ENCODE results near the gene SFMBT1. TPM values are rescaled to one million over a fixed set of nuclear protein-coding genes. Genes with fewer than 3 reads are reported as not detected.

SFMBT1 gene
- total and polyA plus RNA-seq, 2 of the 4 experiments (the other 2 are of a cell fraction) = 1.0 to 1.8 TPM

DNA sequence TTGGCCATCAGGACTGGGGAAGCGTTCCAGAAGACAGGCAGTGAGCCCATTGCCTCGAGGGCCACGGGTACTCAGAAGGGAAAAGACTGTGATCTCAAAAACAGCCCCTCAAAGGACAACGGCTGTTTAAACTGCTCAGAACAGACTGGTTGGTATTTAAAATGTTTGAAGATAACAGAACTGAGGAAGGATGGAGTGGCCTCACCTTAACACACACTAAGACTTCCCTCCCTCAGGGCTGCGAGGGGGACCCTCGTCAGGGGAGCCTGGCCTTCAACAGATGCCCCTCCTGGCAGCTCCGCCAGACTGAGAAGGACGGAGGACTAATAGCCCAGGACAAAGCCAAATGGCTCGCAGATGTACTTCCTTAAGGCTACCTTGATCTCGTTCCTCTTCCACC, 151.1 kb downstream of the SFMBT1 start:
- Histone ChIP-seq H3K9me3 (ENCODE audit: control insufficient read depth, insufficient read depth, low read length) (no peaks in the 10 kb centered on the region), H3K4ac (ENCODE audit: low read depth, low read length) (no peak overlapping the region), H3K56ac (ENCODE audit: extremely low read depth, insufficient read depth, low read length) (no peak overlapping the region), H3K27me3 (ENCODE audit: control insufficient read depth, insufficient read depth, low read length) (no peaks in the 10 kb centered on the region), H3K4me3 (ENCODE audit: insufficient read depth, low read depth, low read length) (no peak overlapping the region), H2BK120ac (ENCODE audit: low read depth, low read length) (no peak overlapping the region), H4K91ac (ENCODE audit: insufficient read depth, low read depth, low read length) (no peak overlapping the region), H2BK20ac (ENCODE audit: low read depth, low read length) (no peak overlapping the region), H2AK5ac (ENCODE audit: low read depth, low read length) (no peak overlapping the region), H2BK15ac (ENCODE audit: low read depth, low read length) (no peak overlapping the region), H3K18ac (ENCODE audit: low read depth, low read length) (no peak overlapping the region), H3K14ac (replicated peaks; ENCODE audit: low read depth, low read length) (no peak overlapping the region), H4K8ac (ENCODE audit: low read depth in 2 of 2, low read length in 2 of 2) (no peak overlapping the region), H2AFZ (replicated peaks; ENCODE audit: low read length, poor library complexity) (no peak overlapping the region), H3K9ac (ENCODE audit: low read depth, low read length) (no peak overlapping the region), H3K9me1 (ENCODE audit: insufficient read depth, low read length) (peaks cover 17% of the 10 kb centered on the region), H3K4me1 (ENCODE audit: control insufficient read depth, insufficient read depth, low read length) (peaks cover 18% of the 10 kb centered on the region), H4K5ac (ENCODE audit: low read depth, low read length) (no peak overlapping the region), H2BK5ac (ENCODE audit: low read depth, low read length, poor library complexity, severe bottlenecking) (no peak overlapping the region), H3K23ac (ENCODE audit: low read depth, low read length) (no peak overlapping the region), H3K27ac (ENCODE audit: insufficient read depth, low read length) (no peak overlapping the region), H3K36me3 (ENCODE audit: control insufficient read depth, insufficient read depth, low read length) (no peaks in the 10 kb centered on the region), H4K20me1 (ENCODE audit: insufficient read depth, low read length) (0 out of 2 replicates have a peak, but pooled peaks cover 3% of the 10 kb centered on the region), H3K79me1 (ENCODE audit: low read depth in 1 of 2, low read length in 2 of 2) (peaks cover 23 to 62% of the 10 kb centered on the region in 2 experiments), H3K4me2 (ENCODE audit: low read depth, low read length) (no peak overlapping the region), H2AK9ac (replicated peaks; ENCODE audit: low read depth, low read length, poor library complexity) (no peak overlapping the region)
- dilution Hi-C loops (cut with HindIII; ENCODE audit: low sequenced_read_pairs, unreplicated experiment) = no loop called here
- ATAC-seq (ENCODE audit: low read depth) = no peak
- BruUV-seq (replicated peaks) = no TSS peak
- ChIA-PET POLR2A (ENCODE audit: unreplicated experiment) (no interaction called here), CTCF (no interaction called here)
- TF ChIP-seq, protein P1, sequence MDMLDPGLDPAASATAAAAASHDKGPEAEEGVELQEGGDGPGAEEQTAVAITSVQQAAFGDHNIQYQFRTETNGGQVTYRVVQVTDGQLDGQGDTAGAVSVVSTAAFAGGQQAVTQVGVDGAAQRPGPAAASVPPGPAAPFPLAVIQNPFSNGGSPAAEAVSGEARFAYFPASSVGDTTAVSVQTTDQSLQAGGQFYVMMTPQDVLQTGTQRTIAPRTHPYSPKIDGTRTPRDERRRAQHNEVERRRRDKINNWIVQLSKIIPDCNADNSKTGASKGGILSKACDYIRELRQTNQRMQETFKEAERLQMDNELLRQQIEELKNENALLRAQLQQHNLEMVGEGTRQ (IDR thresholded peaks at IDR 0.05; ENCODE audit: low read depth, low read length) = no peak
- no peak for TF ChIP-seq SMC3 (IDR thresholded peaks at IDR 0.05; ENCODE audit: low read depth, low read length)
- no peak for TF ChIP-seq CHD1 (IDR thresholded peaks at IDR 0.05; ENCODE audit: low read depth, low read length)
- TF ChIP-seq NFE2L2 (IDR thresholded peaks at IDR 0.05; ENCODE audit: low read depth, low read length) = no peak
- no peak for TF ChIP-seq BHLHE40 (IDR thresholded peaks at IDR 0.05; ENCODE audit: low read depth, low read length)
- TF ChIP-seq RFX5 (IDR thresholded peaks at IDR 0.05; ENCODE audit: low read depth, low read length) = no peak
- TF ChIP-seq MAZ (IDR thresholded peaks at IDR 0.05; ENCODE audit: borderline replicate concordance, low read depth, low read length) = no peak
- TF ChIP-seq RCOR1 (IDR thresholded peaks at IDR 0.05; ENCODE audit: insufficient replicate concordance, low read length) = no peak
- in situ Hi-C loops (cut with MboI; ENCODE audit: low sequenced_read_pairs) = no loop called here
- no peak for DNase-seq
- WGBS, 2 experiments (ENCODE audit: extremely low coverage in 2 of 2, insufficient read length in 1 of 2) = 87% methylated on average over 3 of the region's 10 CpGs; no CpG with 5 or more reads in 1 of the 2 experiments
- intact Hi-C loops (cut with micrococcal nuclease) = no loop called here

Measured in IMR-90 (cell line).